CD4-positive, alpha-beta T cell treated with Interleukin-10 for 1 hour (primary cell): ENCODE data around the gene SPRED1.

Source experiments
- DNase-seq: peaks from one replicate; pipeline ENCODE4 v3.0.0-alpha.2; 2020

SPRED1 gene

DNA sequence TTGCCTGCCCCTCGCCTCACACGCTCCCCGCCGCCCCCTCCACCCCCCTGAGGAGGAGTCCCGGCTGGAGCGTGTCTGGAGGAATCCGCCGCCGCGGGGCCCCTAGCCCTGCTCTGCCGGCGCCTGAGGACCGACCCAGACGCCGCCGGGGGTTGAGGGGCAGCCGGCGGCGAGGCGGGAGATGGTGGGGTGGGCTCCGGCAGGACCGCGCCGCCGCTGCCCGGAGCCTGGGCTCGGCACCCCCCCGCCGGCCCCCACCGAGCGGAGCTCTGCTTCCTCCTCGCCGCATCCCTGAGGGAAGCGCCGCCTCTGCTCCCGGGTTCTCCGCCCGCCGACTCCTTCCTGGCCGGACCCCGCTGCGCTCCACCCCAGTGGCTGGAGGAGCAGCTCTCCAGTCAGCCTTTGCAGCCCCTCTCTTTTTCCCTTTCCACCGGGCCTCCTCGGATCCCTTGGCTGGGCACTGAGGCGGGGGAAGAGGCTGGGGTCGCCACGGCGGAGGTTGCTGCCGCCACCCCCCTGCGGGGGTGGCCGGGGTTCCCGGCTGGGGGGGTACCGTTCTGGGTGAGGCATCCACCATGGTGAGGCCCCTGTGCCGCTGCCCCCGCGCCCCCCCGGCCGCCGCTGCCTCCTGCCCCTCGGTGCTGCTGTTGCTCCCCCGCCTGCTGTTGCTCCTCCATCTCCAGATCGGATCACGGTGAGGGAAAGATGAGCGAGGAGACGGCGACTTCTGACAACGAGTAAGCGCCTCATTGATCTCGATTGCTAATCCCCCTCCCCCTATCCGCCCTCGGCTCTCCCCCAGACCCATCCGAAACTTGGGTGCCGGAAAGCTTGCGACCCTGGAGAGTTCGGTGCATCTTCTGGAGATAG is at the start of gene SPRED1:
Gene SPRED1, plus strand, starts transcription at position 356 of the 870 bp plus-strand sequence. Its CDS starts 350 bp downstream, at position 706.
- DNase-seq: peak; percentile 5

DNA sequence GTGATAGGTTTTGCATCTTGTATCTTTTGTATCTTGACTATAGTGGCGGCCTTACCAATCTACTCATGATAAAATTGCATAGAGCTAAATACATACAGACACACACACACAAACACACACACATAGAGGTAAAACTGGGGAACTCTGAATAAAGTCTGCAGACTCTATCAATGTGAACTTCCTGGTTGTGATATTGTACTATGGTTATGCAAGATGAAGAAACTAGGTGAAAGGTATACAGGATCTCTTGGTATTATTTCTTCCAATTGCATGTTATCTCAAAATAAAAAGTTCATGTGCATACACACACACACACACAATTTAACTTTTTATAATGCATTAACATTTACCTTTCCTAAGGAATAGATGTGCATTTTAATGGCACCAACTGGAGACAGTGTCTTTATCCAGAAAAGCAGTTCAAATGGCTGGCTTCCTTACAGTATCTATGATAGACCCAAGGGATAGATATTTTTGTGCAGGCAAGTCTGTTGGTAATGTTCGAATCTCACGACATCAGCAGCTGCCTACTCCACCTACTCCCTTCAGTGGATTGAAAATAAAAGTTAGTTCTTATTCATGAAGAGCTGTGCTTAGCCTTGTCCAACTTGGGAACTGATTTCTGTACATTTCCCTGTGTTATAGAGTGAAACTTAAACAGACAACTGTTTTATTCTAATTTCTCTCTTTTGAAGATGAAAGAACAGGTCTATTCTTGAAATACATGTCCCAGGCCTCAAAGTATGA is 46.9 kb upstream of the SPRED1 start:
- no peak for DNase-seq

DNA sequence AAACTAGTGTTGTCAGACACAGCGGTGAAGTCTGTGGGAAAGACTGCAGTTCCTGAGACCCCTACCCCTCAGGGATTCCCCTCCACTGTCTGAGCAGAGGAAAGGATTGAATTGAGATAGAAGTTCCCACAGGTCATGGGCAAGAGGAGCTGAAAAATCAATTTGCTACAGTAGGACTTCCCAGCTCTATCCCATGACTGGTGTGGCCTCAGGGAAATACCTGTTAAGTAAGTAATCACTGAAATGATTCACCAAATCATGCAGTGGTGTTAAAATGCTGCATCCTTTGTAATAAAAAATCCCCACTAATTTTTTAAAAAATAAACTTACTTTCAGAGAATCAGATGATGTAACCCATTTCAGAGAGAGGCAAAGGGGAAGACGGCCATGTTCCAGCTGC is 45.0 kb upstream of the SPRED1 start:
- no peak for DNase-seq

GRCh38 chr15:38208206-38208605 is 44.4 kb upstream of the SPRED1 start:
- DNase-seq: no peak

DNA sequence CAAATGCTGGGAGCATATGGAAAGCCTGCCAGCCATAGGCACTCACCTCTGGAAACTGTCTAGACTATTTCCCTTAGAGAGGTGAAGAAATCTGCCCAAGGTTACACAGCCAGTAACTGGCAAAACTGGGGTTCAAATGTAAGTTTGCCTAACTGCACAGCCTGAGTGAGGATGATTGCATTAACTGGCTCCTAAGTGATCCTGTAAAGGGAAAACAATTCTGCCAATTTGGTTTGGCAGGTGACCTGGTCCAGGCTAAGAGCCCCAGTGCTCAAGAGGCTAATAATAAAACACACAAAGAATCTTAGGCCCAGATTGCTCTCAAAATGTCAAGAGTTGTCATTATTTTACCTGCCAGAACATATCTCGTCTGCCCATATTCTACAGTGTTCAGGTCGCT is 43.9 kb upstream of the SPRED1 start:
- no peak for DNase-seq

DNA sequence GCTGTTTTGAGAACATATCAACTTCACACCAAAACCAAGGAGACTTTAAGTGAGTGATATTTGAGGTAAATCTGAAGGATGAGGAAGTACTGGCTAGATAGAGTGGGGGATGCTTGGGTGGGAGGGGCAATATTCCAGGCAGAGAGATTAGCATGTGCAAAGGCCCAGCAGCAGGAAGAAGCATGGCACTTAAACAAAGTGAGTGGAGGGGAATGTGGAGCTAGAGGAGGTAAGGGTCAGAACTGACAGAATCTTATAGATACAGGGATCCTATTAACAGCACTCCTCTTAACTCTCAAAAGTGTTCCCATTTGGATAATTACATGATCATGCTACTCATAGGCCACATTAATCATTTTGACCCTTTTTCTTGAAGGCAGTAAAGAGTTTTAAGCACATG is 41.4 kb upstream of the SPRED1 start:
- DNase-seq: no peak

DNA sequence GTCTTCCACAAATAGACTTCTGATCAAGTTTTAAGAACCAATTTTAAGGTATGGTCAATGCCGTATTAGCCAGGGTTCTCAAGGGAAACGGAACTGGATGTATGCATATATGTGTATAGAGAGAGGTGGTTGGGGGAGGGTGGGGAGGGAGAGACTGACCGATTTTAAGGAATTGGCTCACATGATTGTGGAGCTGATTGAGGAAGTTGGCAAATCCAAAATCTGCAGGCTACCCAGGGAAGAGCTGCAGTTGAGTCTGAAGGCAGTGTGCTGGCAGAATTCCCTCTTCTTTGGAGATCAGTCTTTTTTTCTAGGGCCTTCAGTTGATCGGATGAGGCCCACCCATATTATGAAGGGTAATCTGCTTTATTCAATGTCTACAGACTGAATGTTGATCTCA is 40.8 kb upstream of the SPRED1 start:
- no peak for DNase-seq

- DNase-seq: no peak
These were observed 39.8 kb upstream of the SPRED1 start for GRCh38 chr15:38212729-38213351.

- DNase-seq: no peak
These were observed 39.3 kb upstream of the SPRED1 start for GRCh38 chr15:38213356-38213755.

- no peak for DNase-seq
These were observed 36.9 kb upstream of the SPRED1 start for GRCh38 chr15:38215707-38216106.

- no peak for DNase-seq
These were observed 35.9 kb upstream of the SPRED1 start for GRCh38 chr15:38216763-38217162.

- DNase-seq: no peak
These were observed 35.4 kb upstream of the SPRED1 start for GRCh38 chr15:38217191-38217595.

GRCh38 chr15:38217788-38218609 is 34.6 kb upstream of the SPRED1 start:
- DNase-seq: no peak

DNA sequence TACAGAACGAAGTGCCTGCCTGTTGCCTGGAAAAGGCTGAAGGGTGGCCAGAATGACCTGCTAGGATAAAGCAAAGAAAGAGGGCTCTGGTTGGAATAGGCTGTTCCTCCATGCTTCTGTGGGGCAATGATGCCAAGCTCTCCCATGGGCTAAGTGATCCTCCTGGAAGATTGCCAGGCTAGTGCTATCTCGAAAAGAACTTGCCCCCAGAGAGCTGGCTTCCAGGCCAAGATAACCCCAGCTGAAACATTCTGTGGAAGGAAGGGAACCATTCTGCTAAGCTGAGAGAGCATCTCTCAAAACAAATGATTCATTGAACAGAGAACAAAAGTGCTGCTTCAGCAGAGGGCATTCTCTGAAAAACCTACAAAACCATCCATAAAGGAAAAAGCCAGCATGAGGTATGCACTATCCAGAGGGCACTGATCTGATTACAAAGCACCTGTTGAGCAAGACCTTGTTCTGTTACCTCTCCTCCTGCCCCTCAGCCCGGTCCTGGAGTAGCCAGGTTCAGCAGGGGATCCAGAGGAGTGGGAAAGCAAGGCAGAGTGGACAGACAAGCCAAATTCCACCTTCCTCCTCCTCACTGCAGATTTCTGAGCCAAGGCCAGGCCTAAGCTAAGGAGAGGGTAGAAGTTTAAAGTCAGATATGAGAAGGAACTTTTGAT is 31.9 kb upstream of the SPRED1 start:
- DNase-seq: no peak

DNA sequence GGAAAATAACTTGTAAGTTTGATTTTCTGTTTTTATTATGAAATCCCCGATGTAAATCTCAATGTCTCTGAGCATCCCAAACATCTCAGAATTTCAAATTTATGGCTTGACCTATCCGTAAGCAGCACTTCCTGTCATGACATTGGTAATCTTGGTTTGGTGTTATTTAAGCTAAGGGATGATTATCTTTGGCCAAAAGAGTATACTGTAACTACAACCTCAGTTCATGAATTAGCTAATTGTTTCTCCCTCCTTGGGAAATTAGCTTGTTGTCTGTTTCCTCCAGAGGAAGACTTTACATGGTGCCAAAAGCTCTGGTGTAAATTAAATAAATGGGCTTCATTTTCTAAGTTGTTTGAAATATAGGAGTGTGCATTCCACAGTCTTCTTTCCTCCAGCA is 28.1 kb upstream of the SPRED1 start:
- no peak for DNase-seq

- no peak for DNase-seq
These were observed 27.3 kb upstream of the SPRED1 start for GRCh38 chr15:38225381-38225780.

DNA sequence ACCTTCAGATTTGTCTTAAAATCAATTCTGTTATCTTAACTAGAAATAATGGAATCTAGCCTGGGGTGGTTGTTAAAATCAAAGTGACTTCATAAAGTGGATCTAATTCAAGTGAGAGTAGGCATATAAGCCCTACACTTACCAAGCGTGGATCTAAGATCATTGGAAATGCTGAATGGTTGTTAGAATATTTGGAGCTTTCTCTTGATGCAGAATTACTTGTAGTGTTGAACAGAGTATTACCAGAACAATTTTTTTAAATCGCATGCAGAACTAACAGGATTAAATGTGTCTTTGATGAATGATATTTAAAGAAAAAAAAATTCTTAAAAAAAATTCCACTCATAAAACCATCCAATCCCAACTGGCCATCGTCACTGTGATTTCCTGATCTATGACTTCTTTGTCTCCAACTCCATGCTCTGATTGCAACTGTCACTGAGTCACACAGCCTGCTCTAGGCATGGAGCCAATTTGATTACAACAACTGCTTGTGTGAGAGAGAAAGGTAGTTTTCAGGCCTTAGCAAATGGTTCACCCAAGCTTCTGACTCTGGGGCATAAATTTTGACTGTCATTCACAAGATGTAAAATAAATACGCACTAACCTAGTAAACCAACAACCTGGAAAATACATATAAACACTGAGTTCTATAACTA is 25.9 kb upstream of the SPRED1 start:
- no peak for DNase-seq

DNA sequence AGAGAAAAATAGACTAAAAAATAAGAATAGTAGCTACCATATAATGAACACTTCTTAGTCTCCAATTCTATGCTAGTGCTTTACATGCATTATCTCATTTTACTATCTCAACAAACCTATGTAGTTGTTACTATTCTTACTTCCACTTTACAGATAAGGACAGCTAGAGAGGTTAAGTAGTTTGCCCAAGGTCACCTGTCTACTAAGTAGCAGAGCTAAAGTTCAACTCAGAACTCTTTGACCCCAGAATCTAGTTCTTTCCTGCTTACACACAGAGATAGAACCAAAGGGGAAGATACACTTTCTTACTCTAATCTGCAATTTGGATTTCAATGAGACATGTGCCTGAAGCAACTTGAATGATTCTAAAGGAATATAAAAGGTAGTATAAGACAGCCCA is 24.7 kb upstream of the SPRED1 start:
- DNase-seq: no peak

DNA sequence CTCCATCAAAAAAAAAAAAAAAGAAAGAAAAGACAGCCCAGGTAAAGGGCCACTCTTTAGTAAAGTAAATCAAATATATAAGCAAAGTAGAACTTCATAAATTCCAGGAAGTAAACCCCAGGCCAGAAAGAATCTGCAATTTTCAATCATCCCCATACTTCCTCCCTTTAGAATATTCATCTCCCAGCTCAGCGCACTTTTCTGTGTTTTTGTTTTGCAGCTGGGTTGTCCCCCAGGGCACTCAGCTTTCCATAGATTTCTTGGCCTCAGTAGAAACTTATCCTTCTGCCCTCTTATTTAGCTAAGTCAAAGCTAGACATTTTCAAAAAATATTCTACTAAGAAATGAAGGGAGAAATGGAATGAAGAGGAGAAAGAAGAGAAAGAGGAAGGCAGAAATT is 24.0 kb upstream of the SPRED1 start:
- no peak for DNase-seq

DNA sequence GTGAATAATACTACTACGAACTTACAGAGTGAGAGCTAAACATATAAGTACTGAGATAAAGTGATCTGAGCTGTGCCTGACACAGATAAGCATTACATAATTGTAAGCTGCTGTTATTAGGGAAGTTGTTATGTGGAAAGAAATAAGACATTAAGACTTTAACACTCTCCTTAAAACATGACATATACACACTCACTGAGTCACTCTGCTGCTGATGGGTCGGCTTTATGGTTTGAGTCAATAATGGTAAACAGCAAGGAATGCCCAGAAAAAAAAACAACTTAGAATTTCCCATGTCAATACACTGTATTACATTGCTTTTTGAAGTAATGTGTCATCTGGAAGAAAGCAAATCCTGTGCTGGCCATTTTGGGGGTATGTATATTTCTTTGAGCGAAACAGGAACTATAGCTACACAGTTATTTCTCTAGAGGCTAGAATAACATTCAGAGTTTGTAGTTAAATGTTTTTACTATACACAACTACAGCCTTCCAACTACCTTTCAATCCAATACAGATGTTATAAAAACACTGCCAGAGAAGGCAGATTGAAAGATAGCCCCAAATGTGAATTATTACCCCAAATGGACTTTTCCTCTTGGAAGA is 22.8 kb upstream of the SPRED1 start:
- DNase-seq: no peak

DNA sequence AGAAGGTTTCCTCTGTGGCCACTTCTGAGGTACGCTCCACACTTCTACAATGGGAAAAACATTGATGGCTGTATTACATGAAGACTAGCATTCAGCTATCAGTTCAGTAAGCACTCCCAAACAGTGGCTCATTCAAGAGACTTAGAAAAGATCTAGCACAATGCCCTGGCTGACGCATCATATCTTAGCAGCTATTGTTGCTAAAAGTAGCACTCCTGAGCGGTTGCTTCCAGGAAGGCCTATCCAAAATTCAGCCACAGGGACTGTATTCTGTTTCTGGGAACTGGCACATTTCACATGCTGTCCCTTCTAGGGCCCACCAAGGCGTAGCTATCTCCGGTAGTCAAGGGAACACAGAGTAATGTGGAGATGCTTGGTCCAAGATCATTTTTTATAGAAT is 21.2 kb upstream of the SPRED1 start:
- DNase-seq: no peak
